Skeletal muscle tissue (tissue), 4 donors: ENCODE results near the gene TIMP2. TPM values are rescaled to one million over a fixed set of nuclear protein-coding genes. Genes with fewer than 3 reads are reported as not detected.

Source experiments
- H3K27ac ChIP-seq: one replicate; pipeline ENCODE4 v1.7.0; 2013; ENCODE audit warnings: mild to moderate bottlenecking, low read depth, low read length, inconsistent platforms
- H3K27me3 ChIP-seq, 3 donors: one replicate each; pipeline ENCODE4 v1.7.0; 2013; ENCODE audit warnings: low read length in 3 of 3; ENCODE audit not compliant: control insufficient read depth in 3 of 3, insufficient read depth in 3 of 3
- H3K36me3 ChIP-seq, 3 donors: one replicate each; pipeline ENCODE4 v1.7.0; 2013; ENCODE audit warnings: low read length in 3 of 3; ENCODE audit not compliant: control insufficient read depth in 3 of 3, insufficient read depth in 3 of 3
- H3K4me1 ChIP-seq, 3 donors: one replicate each; pipeline ENCODE4 v1.7.0; 2013; ENCODE audit warnings: low read length in 3 of 3, mild to moderate bottlenecking in 3 of 3; ENCODE audit not compliant: control insufficient read depth in 3 of 3, insufficient read depth in 3 of 3
- H3K4me3 ChIP-seq, 3 donors: one replicate each; pipeline ENCODE4 v1.7.0; 2013; ENCODE audit warnings: low read length in 3 of 3
- H3K9ac ChIP-seq, 3 donors: one replicate each; pipeline ENCODE4 v1.7.0; 2013; ENCODE audit warnings: low read length in 3 of 3, mild to moderate bottlenecking in 3 of 3, moderate library complexity in 2 of 3, low read depth in 1 of 3
- H3K9me3 ChIP-seq, 3 donors: one replicate each; pipeline ENCODE4 v1.7.0; 2013; ENCODE audit warnings: low read length in 3 of 3; ENCODE audit not compliant: control insufficient read depth in 3 of 3
- total RNA-seq: library from RNA; depleted of rRNA; stranded (reverse); fragments of >200 nt; gene quantifications from one replicate; pipeline ENCODE4 v1.2.3, GENCODE V29; 2014
- donor health status: Osteomylitis.

Gene TIMP2
- total RNA-seq, 1 donor from 2014 or later = 39.7 TPM

- H3K9me3 ChIP-seq = no peaks in the 10 kb centered on the region
- H3K4me1 ChIP-seq = peaks cover 23 to 40% (median 40%) of the 10 kb centered on the region in 3 donors
- peak overlapping the region in 1 of 3 donors; percentile 3 for H3K9ac ChIP-seq
- H3K4me3 ChIP-seq = peak overlapping the region; percentile 22 to 67 (median 64)
- peaks cover 3 to 17% (median 10%) of the 10 kb centered on the region in 3 donors for H3K27me3 ChIP-seq
- H3K27ac ChIP-seq = no peak overlapping the region
- H3K36me3 ChIP-seq = no peaks in the 10 kb centered on the region
Measured at GRCh38 chr17:78922816-78923498, 2.2 kb downstream of the TIMP2 start.

DNA sequence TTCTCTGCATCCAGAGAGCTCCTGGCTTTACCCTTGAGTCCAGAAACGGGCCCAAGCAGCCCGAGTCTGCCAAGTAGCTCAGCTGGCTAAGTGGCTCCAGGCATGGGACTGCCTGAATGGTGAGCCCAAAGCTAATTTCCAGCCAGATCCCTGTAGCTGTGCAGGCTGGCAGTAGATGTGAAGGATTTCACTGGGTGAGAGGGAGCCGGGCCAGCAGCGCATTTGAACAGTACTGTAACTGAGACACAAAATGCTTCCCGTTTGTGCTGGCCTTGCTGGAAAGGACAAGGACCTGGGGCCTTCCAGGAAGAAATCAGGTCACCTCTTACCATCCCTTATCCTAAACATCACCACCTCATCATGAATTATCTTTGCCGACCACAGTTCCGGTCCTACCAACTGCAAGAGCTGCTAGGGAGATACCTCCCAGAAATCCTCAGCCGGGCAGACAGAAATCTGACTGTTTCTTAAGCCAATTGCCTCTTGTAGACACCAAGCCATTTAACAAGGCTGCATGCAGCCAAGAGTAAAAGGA is 3.7 kb downstream of the TIMP2 start:
- peak overlapping the region in 1 of 3 donors; percentile 17 for H3K4me3 ChIP-seq
- peak overlapping the region; percentile 28 for H3K27ac ChIP-seq
- peak overlapping the region in 2 of 3 donors; percentile 23 to 50 for H3K9ac ChIP-seq
- no peaks in the 10 kb centered on the region for H3K9me3 ChIP-seq
- no peaks in the 10 kb centered on the region for H3K36me3 ChIP-seq
- H3K27me3 ChIP-seq = peaks cover 3 to 17% (median 6%) of the 10 kb centered on the region in 3 donors
- peaks cover 27 to 44% (median 40%) of the 10 kb centered on the region in 3 donors for H3K4me1 ChIP-seq

- Histone ChIP-seq H3K9me3 (no peaks in the 10 kb centered on the region), H3K27ac (no peak overlapping the region), H3K4me1 (peaks cover 35 to 50% (median 47%) of the 10 kb centered on the region in 3 donors), H3K27me3 (peaks cover 0 to 9% (median under 1%) of the 10 kb centered on the region in 3 donors), H3K4me3 (no peak overlapping the region), H3K36me3 (no peaks in the 10 kb centered on the region), H3K9ac (peak overlapping the region in 1 of 3 donors; percentile 50)
Measured at GRCh38 chr17:78920528-78920927, 4.7 kb downstream of the TIMP2 start.

DNA sequence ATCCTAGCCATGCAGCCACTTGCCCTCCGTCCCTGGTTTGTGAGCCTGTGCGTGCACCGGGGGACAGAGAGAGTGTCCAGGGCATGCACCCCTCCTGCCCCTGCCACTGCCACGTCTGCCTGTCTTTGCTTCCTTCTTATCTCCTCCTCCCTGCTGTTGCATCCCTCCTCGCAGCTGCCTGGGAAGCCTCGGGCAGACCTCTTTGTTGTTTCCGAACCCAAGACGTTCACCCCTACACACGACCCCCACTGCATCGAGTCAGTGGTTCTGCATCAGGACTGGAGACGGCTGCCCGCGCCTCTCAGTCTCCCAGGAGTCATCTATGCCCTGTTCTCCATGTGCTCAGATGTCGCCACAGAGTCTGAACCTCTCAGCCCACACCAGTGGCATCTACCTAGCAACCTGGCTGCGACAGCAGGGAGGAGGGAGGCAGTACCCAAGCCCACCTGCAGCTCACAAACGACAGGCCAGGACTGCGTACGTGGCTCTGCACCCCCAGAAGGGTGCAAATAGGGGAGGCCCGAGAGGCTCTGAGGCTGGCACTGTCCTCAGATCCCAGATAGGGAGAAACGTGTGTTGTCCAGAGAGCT is 5.2 kb downstream of the TIMP2 start:
- H3K9me3 ChIP-seq = no peaks in the 10 kb centered on the region
- no peak overlapping the region for H3K9ac ChIP-seq
- H3K27ac ChIP-seq = no peak overlapping the region
- H3K36me3 ChIP-seq = no peaks in the 10 kb centered on the region
- H3K4me1 ChIP-seq = peaks cover 35 to 50% (median 47%) of the 10 kb centered on the region in 3 donors
- H3K4me3 ChIP-seq = no peak overlapping the region
- H3K27me3 ChIP-seq = peaks cover 0 to 9% (median 0%) of the 10 kb centered on the region in 3 donors

- no peaks in the 10 kb centered on the region for H3K9me3 ChIP-seq
- H3K4me1 ChIP-seq = peaks cover 35 to 50% (median 45%) of the 10 kb centered on the region in 3 donors
- no peaks in the 10 kb centered on the region for H3K36me3 ChIP-seq
- no peak overlapping the region for H3K9ac ChIP-seq
- peaks cover 0 to 6% (median 0%) of the 10 kb centered on the region in 3 donors for H3K27me3 ChIP-seq
- H3K4me3 ChIP-seq = no peak overlapping the region
- no peak overlapping the region for H3K27ac ChIP-seq
Measured at GRCh38 chr17:78918979-78919378, 6.2 kb downstream of the TIMP2 start.

DNA sequence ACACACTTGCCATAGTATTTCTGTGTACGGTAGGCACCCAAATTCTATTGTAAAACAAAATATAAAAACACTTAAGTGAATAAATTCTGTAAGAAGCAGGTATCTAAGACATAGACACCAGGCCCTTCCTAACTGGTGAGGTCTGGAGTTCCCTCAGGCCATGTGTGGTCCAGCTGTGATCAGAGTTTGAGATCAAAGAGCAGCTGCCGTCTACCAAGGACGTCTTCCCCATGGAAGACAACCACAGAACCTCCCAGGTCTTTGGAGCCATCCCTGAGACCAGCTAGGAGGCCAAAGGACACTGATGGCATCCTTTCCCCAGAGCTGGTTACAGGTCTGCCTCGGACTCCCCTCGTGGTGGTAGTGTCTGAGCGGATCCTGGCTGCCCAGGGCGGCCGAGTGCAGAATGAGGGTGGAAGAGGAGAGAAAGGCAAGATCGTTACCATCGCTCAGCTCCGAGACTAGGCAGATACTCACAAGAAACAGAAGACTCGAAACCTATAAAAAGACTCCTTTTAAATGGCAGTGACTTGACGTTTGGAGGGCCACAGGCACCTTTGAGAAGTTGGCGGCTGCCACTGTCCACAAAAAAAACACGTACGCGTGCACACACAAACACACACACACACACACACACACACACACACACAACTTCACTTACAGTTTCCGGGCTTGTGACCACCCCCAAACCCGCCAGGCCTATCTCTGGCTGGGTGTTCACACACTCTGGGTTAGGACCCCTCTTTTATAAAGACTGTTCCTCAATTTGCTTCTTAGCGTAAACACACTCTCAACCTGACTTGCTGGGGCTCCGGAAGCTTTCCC is 7.5 kb downstream of the TIMP2 start:
- H3K4me3 ChIP-seq = no peak overlapping the region
- H3K9me3 ChIP-seq = no peaks in the 10 kb centered on the region
- H3K36me3 ChIP-seq = peaks cover 0 to 2% (median 0%) of the 10 kb centered on the region in 3 donors
- peak overlapping the region in 1 of 3 donors; percentile 33 for H3K9ac ChIP-seq
- H3K27me3 ChIP-seq = no peaks in the 10 kb centered on the region
- peaks cover 39 to 43% (median 43%) of the 10 kb centered on the region in 3 donors for H3K4me1 ChIP-seq
- H3K27ac ChIP-seq = no peak overlapping the region

GRCh38 chr17:78915872-78916632 is 9.1 kb downstream of the TIMP2 start:
- Histone ChIP-seq H3K4me3 (peak overlapping the region in 1 of 3 donors; percentile 30), H3K36me3 (peaks cover 0 to 2% (median 0%) of the 10 kb centered on the region in 3 donors), H3K9ac (peak overlapping the region in 2 of 3 donors; percentile 33 to 50), H3K27me3 (no peaks in the 10 kb centered on the region), H3K4me1 (peaks cover 30 to 34% (median 30%) of the 10 kb centered on the region in 3 donors), H3K27ac (peak overlapping the region; percentile 75), H3K9me3 (no peaks in the 10 kb centered on the region)

- Histone ChIP-seq H3K27ac (no peak overlapping the region), H3K36me3 (peaks cover 0 to 2% (median 0%) of the 10 kb centered on the region in 3 donors), H3K4me3 (no peak overlapping the region), H3K9me3 (no peaks in the 10 kb centered on the region), H3K27me3 (no peaks in the 10 kb centered on the region), H3K4me1 (peaks cover 24 to 28% (median 25%) of the 10 kb centered on the region in 3 donors), H3K9ac (no peak overlapping the region)
Measured at GRCh38 chr17:78913115-78913514, 12.1 kb downstream of the TIMP2 start.

DNA sequence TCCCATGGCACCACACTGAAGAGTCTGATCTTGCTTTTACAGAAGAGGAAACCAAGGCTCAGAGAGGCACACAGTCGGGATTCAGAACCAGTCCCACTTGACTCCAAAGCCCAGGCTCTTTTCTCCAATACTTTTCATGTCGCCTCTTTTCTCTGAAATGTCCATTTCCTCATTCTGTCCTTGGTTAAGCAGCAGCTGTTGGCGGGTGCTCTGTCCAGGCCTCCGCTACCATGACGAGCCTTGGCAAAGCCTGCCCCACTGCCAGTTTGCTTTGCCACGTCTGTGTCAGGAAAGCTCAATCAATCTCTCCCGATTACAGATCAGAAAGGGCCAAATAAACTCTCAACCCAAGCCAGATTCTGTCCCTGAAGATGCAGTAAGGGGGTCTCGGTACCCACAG is 13.1 kb downstream of the TIMP2 start:
- no peaks in the 10 kb centered on the region for H3K9me3 ChIP-seq
- H3K4me1 ChIP-seq = peaks cover 24 to 28% (median 25%) of the 10 kb centered on the region in 3 donors
- no peak overlapping the region for H3K9ac ChIP-seq
- H3K4me3 ChIP-seq = no peak overlapping the region
- peaks cover 0 to 2% (median 0%) of the 10 kb centered on the region in 3 donors for H3K36me3 ChIP-seq
- no peaks in the 10 kb centered on the region for H3K27me3 ChIP-seq
- no peak overlapping the region for H3K27ac ChIP-seq
